SK-N-MC (cell line): ENCODE measurements around the gene UST.

Experiments used
- EZH2 ChIP-seq: fragments of 200-600 bp; sonication (generic); IDR thresholded peaks from one replicate; pipeline ENCODE4 v1.6.1; 2017; ENCODE audit warnings: antibody characterized with exemption
- POLR2AphosphoS5 ChIP-seq: IDR thresholded peaks from 2 replicates; pipeline ENCODE4 v1.6.1; 2012; ENCODE audit warnings: mild to moderate bottlenecking, low read depth, low read length, borderline replicate concordance

GRCh38 chr6:148822819-148823218 lies 76.0 kb downstream of the UST start:
- TF ChIP-seq EZH2 (no peak), POLR2AphosphoS5 (no peak)
